GM19193 (cell line): Measurements from ENCODE around the gene WBP4.
A peak's percentile ranks its signal among the peaks of the same experiment; 100 is the strongest.

Experiments
- POLR2A ChIP-seq: IDR thresholded peaks from 4 replicates; pipeline ENCODE4 v1.6.1; 2011; ENCODE audit not compliant: insufficient read depth, insufficient read length; ENCODE audit errors: extremely low read depth

WBP4 gene

GRCh38 chr13:41061075-41061913, at the start of gene WBP4:
Gene WBP4, plus strand, starts transcription at chr13:41061509. Its CDS starts 165 bp downstream, at chr13:41061674.
- TF ChIP-seq POLR2A, result peak; percentile 84

- no peak for TF ChIP-seq POLR2A
Measured at GRCh38 chr13:41012536-41012935, 48.8 kb upstream of the WBP4 start.

GRCh38 chr13:41013835-41014234, 47.5 kb upstream of the WBP4 start:
- TF ChIP-seq POLR2A, result no peak

- TF ChIP-seq POLR2A, result no peak
Measured at GRCh38 chr13:41015920-41016319, 45.4 kb upstream of the WBP4 start.

- no peak for TF ChIP-seq POLR2A
Measured at GRCh38 chr13:41017159-41017558, 44.1 kb upstream of the WBP4 start.

GRCh38 chr13:41017817-41018601, 43.3 kb upstream of the WBP4 start:
- TF ChIP-seq POLR2A, result no peak

- TF ChIP-seq POLR2A, result no peak
Measured at GRCh38 chr13:41018602-41018948, 42.7 kb upstream of the WBP4 start.

GRCh38 chr13:41019011-41019487, 42.3 kb upstream of the WBP4 start, which contains the start of gene ELF1:
Gene ELF1, minus strand, starts transcription at chr13:41019316. Its CDS starts 37,262 bp downstream, at chr13:40982054.
- no peak for TF ChIP-seq POLR2A

GRCh38 chr13:41019578-41020347, 41.5 kb upstream of the WBP4 start:
- TF ChIP-seq POLR2A, result no peak

- TF ChIP-seq POLR2A, result no peak
Measured at GRCh38 chr13:41025518-41025917, 35.8 kb upstream of the WBP4 start.

GRCh38 chr13:41026788-41027187, 34.5 kb upstream of the WBP4 start:
- TF ChIP-seq POLR2A, result no peak

GRCh38 chr13:41028051-41028450, 33.3 kb upstream of the WBP4 start:
- no peak for TF ChIP-seq POLR2A

GRCh38 chr13:41029629-41030028, 31.7 kb upstream of the WBP4 start:
- TF ChIP-seq POLR2A, result no peak

GRCh38 chr13:41032691-41033376, 28.5 kb upstream of the WBP4 start:
- no peak for TF ChIP-seq POLR2A
